Natural killer cell treated with Interleukin-12 subunit alpha and Interleukin-12 subunit beta and Interleukin-15 and Interleukin-18, amount 100 ng/mL, for 72 hours (primary cell): Measurements from ENCODE around the gene GGA2. TPM values are rescaled to one million over a fixed set of nuclear protein-coding genes. Genes with fewer than 3 reads are reported as not detected.
"Not testable (repeated sequence)": the region's sequence is repeated elsewhere in the genome, so short reads cannot be mapped to it uniquely, and the experiment has no call there.

ENCODE experiments used
- ATAC-seq, 2 donors: fragments of 150-1000 bp; cut with Tn5 transposase in 1 of 2; sonication (Bioruptor Pico), chemical (Tn5 transposase) in 1 of 2; 2 replicates each; pipeline ENCODE4 v1.10.0; 2021
- DNase-seq: peaks from one replicate; pipeline ENCODE4 v3.0.0; 2022; ENCODE audit warnings: low spot score
- H3K27ac Mint-ChIP-seq, 2 donors: 1 replicate in 1 of 2; 2 replicates in 1 of 2; pipeline ENCODE4 v1.8.0; 2022; ENCODE audit warnings: mixed read lengths in 2 of 2, mild to moderate bottlenecking in 1 of 2, moderate library complexity in 1 of 2
- H3K27me3 Mint-ChIP-seq, 2 donors: 1 replicate in 1 of 2; 2 replicates in 1 of 2; pipeline ENCODE4 v1.8.0; 2022; ENCODE audit warnings: mixed read lengths in 2 of 2
- H3K36me3 Mint-ChIP-seq: one replicate; pipeline ENCODE4 v1.8.0; 2022; ENCODE audit warnings: mixed read lengths
- H3K4me1 Mint-ChIP-seq, 2 donors: 1 replicate in 1 of 2; 2 replicates in 1 of 2; pipeline ENCODE4 v1.8.0; 2022; ENCODE audit warnings: low read depth in 2 of 2, mixed read lengths in 2 of 2, mild to moderate bottlenecking in 1 of 2
- H3K4me3 Mint-ChIP-seq: one replicate; pipeline ENCODE4 v1.8.0; 2022; ENCODE audit warnings: mixed read lengths
- H3K9me3 Mint-ChIP-seq: 2 replicates; pipeline ENCODE4 v1.8.0; 2022; ENCODE audit warnings: mixed read lengths
- total RNA-seq, 2 donors: library from RNA; stranded (reverse); gene quantifications; one replicate each; pipeline ENCODE4 v1.2.3, GENCODE V29; 2022

The GGA2 gene
- total RNA-seq, 2 donors from 2014 or later, result 61.0 to 97.3 TPM

DNA sequence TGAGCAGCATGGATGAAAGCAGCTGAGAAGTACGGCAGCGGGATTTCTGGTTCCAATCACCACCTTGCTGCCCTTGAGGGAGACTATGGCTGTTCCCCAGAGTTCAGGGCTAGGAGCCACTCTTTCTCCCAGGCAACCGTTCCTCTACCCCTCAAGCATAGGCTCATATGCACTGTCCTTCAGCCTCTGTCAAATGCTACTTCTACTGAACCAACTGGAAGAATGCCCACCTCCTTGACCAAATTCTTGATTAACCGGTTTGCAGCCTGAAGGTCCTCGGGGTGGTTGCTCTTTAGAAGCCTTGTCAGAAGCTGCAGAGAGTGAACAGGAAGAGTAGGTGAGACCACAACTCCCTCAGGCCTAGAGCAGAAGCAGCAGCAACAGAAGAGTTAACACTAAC lies 23.8 kb downstream of the GGA2 start:
- ATAC-seq (no peak), DNase-seq (no peak)
- H3K27me3 Mint-ChIP-seq, result no peaks in the 10 kb centered on the region
- H3K27ac Mint-ChIP-seq, result no peak overlapping the region
- peaks cover 2 to 10% of the 10 kb centered on the region in 2 donors for H3K4me1 Mint-ChIP-seq
- no peaks in the 10 kb centered on the region for H3K9me3 Mint-ChIP-seq
- H3K36me3 Mint-ChIP-seq, result peaks cover 22% of the 10 kb centered on the region
- H3K4me3 Mint-ChIP-seq, result no peak overlapping the region

GRCh38 chr16:23485841-23486240 lies 24.5 kb downstream of the GGA2 start:
- Mint-ChIP-seq H3K36me3 (peaks cover 15% of the 10 kb centered on the region), H3K9me3 (no peaks in the 10 kb centered on the region), H3K27ac (no peak overlapping the region), H3K4me1 (peaks cover 2 to 10% of the 10 kb centered on the region in 2 donors), H3K27me3 (no peaks in the 10 kb centered on the region), H3K4me3 (no peak overlapping the region)
- ATAC-seq (no peak), DNase-seq (no peak)

- Mint-ChIP-seq H3K36me3 (peaks cover 12% of the 10 kb centered on the region), H3K9me3 (no peaks in the 10 kb centered on the region), H3K4me1 (peaks cover 0 to 10% of the 10 kb centered on the region in 2 donors), H3K27me3 (no peaks in the 10 kb centered on the region), H3K4me3 (no peak overlapping the region), H3K27ac (no peak overlapping the region)
- ATAC-seq (no peak), DNase-seq (no peak)
These were observed 25.1 kb downstream of the GGA2 start for GRCh38 chr16:23485257-23485614.

DNA sequence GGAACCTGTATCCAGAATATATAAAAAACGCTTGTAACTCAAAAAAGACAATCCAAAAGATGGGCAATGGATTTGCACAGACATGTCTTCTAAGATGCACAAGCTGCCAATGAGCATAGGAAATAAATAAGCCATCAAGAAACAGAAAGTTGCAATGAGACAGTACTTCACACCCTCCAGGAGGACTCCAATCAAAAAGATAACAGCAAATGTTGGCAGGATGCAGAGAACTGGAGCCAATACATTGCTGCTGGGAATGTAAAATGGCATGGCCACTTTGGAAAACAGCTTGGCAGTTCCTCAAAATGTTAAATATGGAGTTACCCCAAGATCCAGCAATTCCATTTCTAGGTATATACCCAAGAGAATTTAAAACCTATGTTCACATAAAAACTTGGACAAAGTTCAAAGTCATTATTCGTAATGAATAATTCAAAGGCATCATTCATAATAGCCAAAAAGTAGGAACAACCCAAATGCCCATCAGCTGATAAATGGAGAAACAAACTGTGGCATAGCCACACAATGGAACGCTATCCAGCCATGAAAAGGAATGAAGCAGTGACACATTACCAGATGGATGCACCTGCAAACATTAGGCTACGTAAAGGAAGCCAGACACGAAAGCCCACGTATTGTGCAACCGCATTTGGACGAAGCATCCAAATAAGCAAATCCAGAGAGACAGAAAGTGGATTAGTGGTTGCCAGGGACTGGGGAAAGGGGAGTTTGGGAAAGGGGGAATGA lies 25.6 kb downstream of the GGA2 start:
- peaks cover 14% of the 10 kb centered on the region for H3K36me3 Mint-ChIP-seq

DNA sequence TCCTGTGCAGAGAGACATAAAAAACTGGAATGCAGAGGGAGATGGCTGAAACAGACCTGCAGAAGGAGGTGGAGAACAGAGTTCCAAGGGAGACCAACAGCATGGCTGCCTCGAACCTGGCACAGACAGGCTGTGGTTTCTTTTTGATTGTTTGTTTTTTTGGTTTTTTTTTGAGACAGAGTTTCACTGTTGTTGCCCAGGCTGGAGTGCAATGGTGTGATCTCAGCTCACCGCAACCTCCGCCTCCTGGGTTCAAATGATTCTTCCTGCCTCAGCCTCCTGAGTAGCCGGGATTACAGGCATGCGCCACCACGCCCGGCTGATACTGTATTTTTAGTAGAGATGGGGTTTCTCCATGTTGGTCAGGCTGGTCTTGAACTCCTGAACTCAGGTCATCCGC lies 26.8 kb downstream of the GGA2 start:
- H3K36me3 Mint-ChIP-seq, result peaks cover 21% of the 10 kb centered on the region
- not testable (repeated sequence) for DNase-seq, H3K9me3 Mint-ChIP-seq, H3K27me3 Mint-ChIP-seq
- peak in 1 of 2 donors; percentile 68 for ATAC-seq
- H3K27ac Mint-ChIP-seq, result peak overlapping the region; percentile 16 to 59
- peak overlapping the region; percentile 68 for H3K4me3 Mint-ChIP-seq
- peaks cover 0 to 10% of the 10 kb centered on the region in 2 donors for H3K4me1 Mint-ChIP-seq

More for the DNA sequence above, 25.6 kb downstream of the GGA2 start:
- DNase-seq (no peak), ATAC-seq (no peak)
- H3K4me1 Mint-ChIP-seq, result peaks cover 0 to 10% of the 10 kb centered on the region in 2 donors
- no peak overlapping the region for H3K27ac Mint-ChIP-seq
- no peaks in the 10 kb centered on the region for H3K27me3 Mint-ChIP-seq
- H3K9me3 Mint-ChIP-seq, result no peaks in the 10 kb centered on the region
- H3K4me3 Mint-ChIP-seq, result no peak overlapping the region

DNA sequence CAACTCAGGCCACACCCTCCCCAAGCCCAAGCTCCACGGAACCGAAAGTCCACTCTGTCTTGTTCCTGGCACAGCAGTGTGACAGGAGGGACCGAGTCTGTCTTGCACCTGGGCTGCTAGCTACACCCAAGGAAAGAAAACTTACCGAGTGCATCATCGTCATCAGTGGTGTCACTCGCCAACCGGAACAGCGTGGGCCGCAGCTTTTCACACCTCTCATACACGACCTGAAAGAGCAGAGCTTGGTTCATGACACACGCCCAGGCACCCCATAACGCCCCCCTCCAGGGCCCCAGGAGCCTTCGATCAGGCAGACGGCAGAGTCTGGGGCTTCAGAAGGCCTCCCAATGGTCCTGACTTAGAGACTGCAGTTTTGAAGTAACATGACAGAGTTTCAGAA lies 27.5 kb downstream of the GGA2 start:
- H3K4me1 Mint-ChIP-seq, result peaks cover 0 to 10% of the 10 kb centered on the region in 2 donors
- H3K27me3 Mint-ChIP-seq, result no peaks in the 10 kb centered on the region
- ATAC-seq (peak; percentile 53 to 86), DNase-seq (no peak)
- no peaks in the 10 kb centered on the region for H3K9me3 Mint-ChIP-seq
- peak overlapping the region; percentile 68 for H3K4me3 Mint-ChIP-seq
- H3K36me3 Mint-ChIP-seq, result peaks cover 21% of the 10 kb centered on the region
- peak overlapping the region; percentile 16 to 59 for H3K27ac Mint-ChIP-seq

DNA sequence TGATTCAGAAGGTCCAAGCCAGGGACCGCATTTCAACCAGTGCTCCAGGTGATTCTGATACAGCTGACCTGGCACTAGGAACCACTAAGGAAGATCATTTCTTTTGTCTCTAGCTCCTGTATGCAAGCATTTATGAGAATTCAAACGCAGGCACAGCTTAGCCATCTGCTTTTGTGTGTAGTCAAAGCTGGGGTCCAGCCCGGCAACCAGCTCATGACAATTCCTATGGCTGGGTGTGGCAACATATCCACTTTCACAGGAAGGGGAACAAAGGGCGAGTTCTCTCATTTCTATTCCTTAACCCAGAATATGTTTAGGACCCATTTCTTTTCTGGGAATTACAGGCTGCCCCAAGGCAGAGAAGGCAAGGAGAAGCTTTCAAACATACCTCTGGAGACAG lies 30.0 kb downstream of the GGA2 start:
- Mint-ChIP-seq H3K4me1 (peaks cover 0 to 10% of the 10 kb centered on the region in 2 donors), H3K27ac (no peak overlapping the region), H3K4me3 (no peak overlapping the region), H3K36me3 (peaks cover 21% of the 10 kb centered on the region), H3K27me3 (no peaks in the 10 kb centered on the region), H3K9me3 (no peaks in the 10 kb centered on the region)
- ATAC-seq (no peak), DNase-seq (no peak)

DNA sequence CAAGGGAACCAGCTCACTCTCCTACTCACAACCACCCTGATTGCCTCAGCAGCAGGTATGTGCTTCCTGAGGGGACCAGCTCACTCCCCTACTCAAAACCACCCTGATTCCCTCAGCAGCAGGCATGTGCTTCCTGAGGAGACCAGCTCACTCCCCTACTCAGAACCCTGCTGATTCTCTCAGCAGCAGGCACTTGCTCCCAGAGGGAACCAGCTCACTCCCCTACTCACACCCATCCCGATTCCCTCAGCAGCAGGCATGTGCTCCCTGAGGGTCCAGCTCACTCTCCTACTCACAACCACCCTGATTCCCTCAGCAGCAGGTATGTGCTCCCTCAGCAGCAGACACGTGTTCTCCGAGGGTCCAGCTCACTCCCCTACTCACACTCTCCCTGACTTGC lies 31.2 kb downstream of the GGA2 start:
- DNase-seq, result no peak
- peaks cover 14% of the 10 kb centered on the region for H3K36me3 Mint-ChIP-seq
- H3K9me3 Mint-ChIP-seq, result no peaks in the 10 kb centered on the region
- no peak overlapping the region for H3K4me3 Mint-ChIP-seq
- no peak for ATAC-seq
- peaks cover 0 to 10% of the 10 kb centered on the region in 2 donors for H3K4me1 Mint-ChIP-seq
- H3K27ac Mint-ChIP-seq, result no peak overlapping the region
- H3K27me3 Mint-ChIP-seq, result no peaks in the 10 kb centered on the region

DNA sequence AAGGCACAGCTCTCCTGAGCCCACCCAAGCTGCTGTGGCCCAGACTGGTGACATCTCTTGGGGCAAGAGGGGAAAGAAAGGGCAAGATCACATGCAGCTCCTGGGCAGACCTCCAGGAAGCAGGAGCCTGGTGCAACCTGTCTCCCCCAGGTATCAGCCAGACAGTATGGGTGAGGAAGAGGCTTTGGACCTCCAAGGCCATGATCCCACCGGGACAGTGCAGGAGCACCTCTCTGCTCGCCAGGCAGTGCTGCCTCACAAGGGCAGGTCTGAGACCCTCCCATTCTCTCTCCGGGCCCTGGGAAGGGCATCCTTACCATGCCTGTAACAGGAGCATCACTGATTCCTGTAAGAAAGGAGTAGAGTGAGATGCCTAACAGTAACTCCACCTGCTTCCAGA lies 31.7 kb downstream of the GGA2 start:
- ATAC-seq (no peak), DNase-seq (no peak)
- H3K36me3 Mint-ChIP-seq, result peaks cover 14% of the 10 kb centered on the region
- H3K4me1 Mint-ChIP-seq, result peaks cover 0 to 10% of the 10 kb centered on the region in 2 donors
- no peaks in the 10 kb centered on the region for H3K27me3 Mint-ChIP-seq
- H3K27ac Mint-ChIP-seq, result no peak overlapping the region
- H3K9me3 Mint-ChIP-seq, result no peaks in the 10 kb centered on the region
- no peak overlapping the region for H3K4me3 Mint-ChIP-seq

DNA sequence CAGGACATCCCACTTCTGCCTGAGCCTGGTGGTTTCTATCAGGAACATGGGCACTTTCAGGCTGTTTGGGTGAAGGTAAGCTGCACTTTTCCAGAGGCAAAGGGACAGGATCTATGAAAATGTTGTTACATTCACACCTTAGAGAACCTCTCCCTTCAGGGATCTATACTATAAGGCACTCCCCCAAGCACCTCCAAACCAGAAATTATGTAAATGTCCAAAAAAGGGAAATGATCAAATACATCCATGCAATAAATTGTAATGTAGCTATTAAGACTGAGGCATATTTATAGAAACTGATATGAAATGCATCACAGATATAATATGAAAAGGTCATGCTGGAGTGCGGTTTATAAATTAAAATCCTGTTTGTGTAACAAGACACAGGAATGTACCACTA lies 34.0 kb downstream of the GGA2 start:
- DNase-seq, result no peak
- H3K36me3 Mint-ChIP-seq, result peaks cover 9% of the 10 kb centered on the region
- no peak for ATAC-seq

GRCh38 chr16:23469814-23470213 lies 40.5 kb downstream of the GGA2 start:
- Mint-ChIP-seq H3K27ac (no peak overlapping the region), H3K27me3 (no peaks in the 10 kb centered on the region), H3K4me1 (peaks cover 0 to 6% of the 10 kb centered on the region in 2 donors), H3K9me3 (no peaks in the 10 kb centered on the region), H3K4me3 (no peak overlapping the region), H3K36me3 (no peaks in the 10 kb centered on the region)
- ATAC-seq, result no peak
- no peak for DNase-seq

More for the DNA sequence above, 34.0 kb downstream of the GGA2 start:
- Mint-ChIP-seq H3K27me3 (no peaks in the 10 kb centered on the region), H3K27ac (no peak overlapping the region), H3K4me1 (no peaks in the 10 kb centered on the region), H3K9me3 (no peaks in the 10 kb centered on the region), H3K4me3 (no peak overlapping the region)

GRCh38 chr16:23466162-23466885 lies 44.0 kb downstream of the GGA2 start:
- no peaks in the 10 kb centered on the region for H3K9me3 Mint-ChIP-seq
- no peak overlapping the region for H3K4me3 Mint-ChIP-seq
- ATAC-seq (no peak), DNase-seq (no peak)
- H3K4me1 Mint-ChIP-seq, result peaks cover 0 to 8% of the 10 kb centered on the region in 2 donors
- no peaks in the 10 kb centered on the region for H3K27me3 Mint-ChIP-seq
- H3K36me3 Mint-ChIP-seq, result no peaks in the 10 kb centered on the region
- H3K27ac Mint-ChIP-seq, result no peak overlapping the region

- no peaks in the 10 kb centered on the region for H3K27me3 Mint-ChIP-seq
- no peak overlapping the region for H3K4me3 Mint-ChIP-seq
- no peaks in the 10 kb centered on the region for H3K36me3 Mint-ChIP-seq
- DNase-seq, result no peak
- ATAC-seq, result no peak
- H3K4me1 Mint-ChIP-seq, result peaks cover 0 to 7% of the 10 kb centered on the region in 2 donors
- no peaks in the 10 kb centered on the region for H3K9me3 Mint-ChIP-seq
- no peak overlapping the region for H3K27ac Mint-ChIP-seq
These were observed 45.1 kb downstream of the GGA2 start for GRCh38 chr16:23465179-23465578.

GRCh38 chr16:23464196-23464595 lies 46.1 kb downstream of the GGA2 start:
- Mint-ChIP-seq H3K4me1 (peaks cover 0 to 5% of the 10 kb centered on the region in 2 donors), H3K27me3 (no peaks in the 10 kb centered on the region), H3K36me3 (no peaks in the 10 kb centered on the region), H3K27ac (peak overlapping the region in 1 of 2 donors; percentile 17), H3K9me3 (no peaks in the 10 kb centered on the region), H3K4me3 (no peak overlapping the region)
- ATAC-seq, result no peak
- DNase-seq, result no peak
